A673 (cell line): ENCODE measurements around the gene XPO5. TPM values are rescaled to one million over a fixed set of nuclear protein-coding genes. Genes with fewer than 3 reads are reported as not detected.

Experiments used
- BruUV-seq: library from RNA; stranded (reverse); fragments of 400-500 nt; replicated peaks from 2 replicates; lab custom pipeline; 2021; lab: Mats Ljungman, UMichigan
- CTCF ChIA-PET: fragments of 300-600 bp; sonication (Branson Sonifier 250); formaldehyde crosslinking; loops from one replicate; lab custom pipeline; 2022; ENCODE audit warnings: antibody characterized with exemption; lab: Charles Lee
- POLR2A ChIA-PET: fragments of 300-600 bp; sonication (Branson Sonifier 250); formaldehyde crosslinking; loops from one replicate; lab custom pipeline; 2022; ENCODE audit warnings: antibody characterized with exemption; ENCODE audit not compliant: low non-redundant PET; lab: Charles Lee
- DNase-seq: peaks from one replicate; pipeline ENCODE4 v3.0.0-alpha.2; 2015; ENCODE audit warnings: low spot score
- H3K27ac ChIP-seq: fragments of 200-600 bp; sonication (generic); 2 replicates; pipeline ENCODE4 v1.5.1; 2016; ENCODE audit warnings: mixed run types, low read depth, mild to moderate bottlenecking, mixed read lengths, antibody characterized with exemption, low read length; ENCODE audit not compliant: poor library complexity, severe bottlenecking
- H3K27me3 ChIP-seq: fragments of 200-600 bp; sonication (generic); replicated peaks from 2 replicates; pipeline ENCODE4 v1.6.1; 2017; ENCODE audit warnings: mixed run types, low read depth, mild to moderate bottlenecking, mixed read lengths, antibody characterized with exemption, low read length; ENCODE audit not compliant: insufficient read depth, poor library complexity
- H3K36me3 ChIP-seq: fragments of 200-600 bp; sonication (generic); 2 replicates; pipeline ENCODE4 v1.6.1; 2016; ENCODE audit warnings: mixed run types, mild to moderate bottlenecking, mixed read lengths, antibody characterized with exemption, low read length; ENCODE audit not compliant: insufficient read depth, poor library complexity, severe bottlenecking
- H3K4me1 ChIP-seq: fragments of 200-600 bp; sonication (generic); 2 replicates; pipeline ENCODE4 v1.6.1; 2017; ENCODE audit warnings: mixed run types, mild to moderate bottlenecking, mixed read lengths, antibody characterized with exemption, low read length; ENCODE audit not compliant: insufficient read depth, poor library complexity, severe bottlenecking
- H3K4me3 ChIP-seq: fragments of 200-600 bp; sonication (generic); 2 replicates; pipeline ENCODE4 v1.5.1; 2016; ENCODE audit warnings: low read depth, mixed run types, mild to moderate bottlenecking, mixed read lengths, low read length; ENCODE audit not compliant: poor library complexity, severe bottlenecking
- H3K9me3 ChIP-seq: fragments of 200-600 bp; sonication (generic); 2 replicates; pipeline ENCODE4 v1.6.1; 2016; ENCODE audit warnings: mixed run types, low read depth, mild to moderate bottlenecking, mixed read lengths, antibody characterized with exemption, low read length; ENCODE audit not compliant: poor library complexity, severe bottlenecking
- CTCF ChIP-seq: fragments of 300-800, 200-600 bp; sonication (generic); conservative IDR thresholded peaks from 2 replicates; pipeline ENCODE4 v1.5.1; 2017; ENCODE audit warnings: low read depth, mild to moderate bottlenecking, antibody characterized with exemption, low read length, moderate library complexity, mixed read lengths
- EZH2 ChIP-seq: fragments of 200-600 bp; sonication (generic); IDR thresholded peaks from 2 replicates; pipeline ENCODE4 v1.6.1; 2017; ENCODE audit warnings: borderline replicate concordance, low read depth, mild to moderate bottlenecking, mixed read lengths, antibody characterized with exemption, low read length; ENCODE audit not compliant: poor library complexity, severe bottlenecking
- intact Hi-C: fragments of 100-400 bp; cut with micrococcal nuclease; formaldehyde crosslinking; loops from one replicate; pipeline ENCODE4 v1.10.0; 2022; ENCODE audit not compliant: unreplicated experiment
- total RNA-seq: library from RNA; stranded (reverse); gene quantifications from 2 replicates; pipeline ENCODE4 v1.2.3, GENCODE V29; 2021

XPO5 gene
- total RNA-seq, 1 experiment from 2014 or later: 111 TPM

- Histone ChIP-seq H3K9me3 (no peaks in the 10 kb centered on the region), H3K36me3 (peaks cover 69% of the 10 kb centered on the region), H3K4me1 (peaks cover 4% of the 10 kb centered on the region), H3K4me3 (no peak overlapping the region), H3K27ac (no peak overlapping the region), H3K27me3 (no peaks in the 10 kb centered on the region)
- CTCF ChIA-PET: interaction anchor here (0.6 to 1.7 kb wide), 3 partner anchors 21 to 470 kb away, joined by 3 to 8 read pairs (median 3); partner anchors contain the start of gene GTPBP2
- BruUV-seq: no TSS peak
- TF ChIP-seq CTCF (no peak), EZH2 (no peak)
- DNase-seq: no peak
- POLR2A ChIA-PET: no interaction called here
- intact Hi-C loops: loop anchor here (1.0 to 5.0 kb wide), 2 partner anchors 148 to 470 kb away; no protein-coding TSS in a partner anchor
Measured at GRCh38 chr6:43608807-43609206, 33.0 kb upstream of the XPO5 start.

GRCh38 chr6:43608310-43608763 is 32.5 kb upstream of the XPO5 start:
- Histone ChIP-seq H3K4me3 (no peak overlapping the region), H3K27me3 (no peaks in the 10 kb centered on the region), H3K4me1 (peaks cover 4% of the 10 kb centered on the region), H3K27ac (no peak overlapping the region), H3K36me3 (peaks cover 69% of the 10 kb centered on the region), H3K9me3 (no peaks in the 10 kb centered on the region)
- ChIA-PET POLR2A (no interaction called here), CTCF (interaction anchor here (0.6 to 1.7 kb wide), 3 partner anchors 21 to 470 kb away, joined by 3 to 8 read pairs (median 3); partner anchors contain the start of gene GTPBP2)
- peak; percentile 88 for DNase-seq
- BruUV-seq: no TSS peak
- intact Hi-C loops: loop anchor here (1.0 to 5.0 kb wide), 2 partner anchors 149 to 471 kb away; no protein-coding TSS in a partner anchor
- TF ChIP-seq CTCF (peak; percentile 90), EZH2 (no peak)

- H3K4me1 ChIP-seq: peaks cover 4% of the 10 kb centered on the region
- no peak for DNase-seq
- H3K27me3 ChIP-seq: no peaks in the 10 kb centered on the region
- no peaks in the 10 kb centered on the region for H3K9me3 ChIP-seq
- H3K36me3 ChIP-seq: peaks cover 71% of the 10 kb centered on the region
- H3K27ac ChIP-seq: no peak overlapping the region
- BruUV-seq: no TSS peak
- intact Hi-C loops: loop anchor here (5.0 kb wide), 1 partner anchor 151 kb away; no protein-coding TSS in a partner anchor
- H3K4me3 ChIP-seq: no peak overlapping the region
- TF ChIP-seq EZH2 (no peak), CTCF (no peak)
- POLR2A ChIA-PET: no interaction called here
- CTCF ChIA-PET: no interaction called here
Measured at GRCh38 chr6:43606019-43606418, 30.2 kb upstream of the XPO5 start.
